ENCODE measurements around the gene DUSP6. TPM values are rescaled to one million over a fixed set of nuclear protein-coding genes. Genes with fewer than 3 reads are reported as not detected.
A peak's percentile ranks its signal among the peaks of the same experiment; 100 is the strongest.

The DUSP6 gene
- polyA plus RNA-seq (2013, experiment 1 of 2): 22.5 TPM
- polyA plus RNA-seq (2013, experiment 2 of 2): 21.8 TPM

- Histone ChIP-seq H3K4me1 (ENCODE audit: control insufficient read depth in 2 of 2, insufficient read depth in 1 of 2, low read depth in 1 of 2, low read length in 2 of 2) (peaks cover 34 to 37% of the 10 kb centered on the region in 2 donors), H3K14ac (ENCODE audit: low read length) (peak within 1 kb of the TSS; percentile 57), H3K23ac (ENCODE audit: low read depth, low read length, poor library complexity) (peak within 1 kb of the TSS; percentile 94), H3K36me3 (replicated peaks in 1 of 2; ENCODE audit: control insufficient read depth in 2 of 2, insufficient read depth in 2 of 2, low read length in 2 of 2) (peaks cover 0 to 35% of the 10 kb centered on the region in 2 donors), H2BK15ac (ENCODE audit: low read length) (peak within 1 kb of the TSS; percentile 79), H3K27me3 (ENCODE audit: control insufficient read depth in 3 of 3, insufficient read depth in 3 of 3, low read depth in 1 of 3, low read length in 3 of 3) (peaks cover 0 to 26% (median 0%) of the 10 kb centered on the region in 3 experiments), H2AK5ac (ENCODE audit: low read depth, low read length) (peak within 1 kb of the TSS; percentile 64), H3K18ac (ENCODE audit: low read length) (peak within 1 kb of the TSS; percentile 99), H2BK12ac (ENCODE audit: low read length) (peak within 1 kb of the TSS; percentile 95), H3K9ac (ENCODE audit: low read depth, low read length, poor library complexity) (peak within 1 kb of the TSS; percentile 98), H3K4me3 (ENCODE audit: low read length in 2 of 2) (peak within 1 kb of the TSS; percentile 88 to 91), H2BK5ac (ENCODE audit: low read length) (peak within 1 kb of the TSS; percentile 55), H4K91ac (ENCODE audit: low read depth, low read length, poor library complexity) (no peak within 1 kb of the TSS), H2BK120ac (ENCODE audit: low read depth, low read length) (peak within 1 kb of the TSS; percentile 90), H3K9me3 (replicated peaks in 1 of 2; ENCODE audit: control insufficient read depth in 2 of 2, insufficient read depth in 1 of 2, low read depth in 1 of 2, low read length in 2 of 2) (no peaks in the 10 kb centered on the region), H3K4me2 (ENCODE audit: insufficient read depth, low read length, poor library complexity, severe bottlenecking) (peak within 1 kb of the TSS; percentile 98), H3K79me1 (ENCODE audit: low read depth, low read length) (peaks cover 4% of the 10 kb centered on the region), H3K4ac (ENCODE audit: low read length) (peak within 1 kb of the TSS; percentile 59), H4K8ac (ENCODE audit: low read depth, low read length) (no peak within 1 kb of the TSS), H2AFZ (ENCODE audit: low read length) (peak within 1 kb of the TSS; percentile 91), H3K27ac (replicated peaks; ENCODE audit: low read length) (peak within 1 kb of the TSS; percentile 91)
- no CpG with 5 or more reads among the region's 34 CpGs for WGBS, 2 donors (ENCODE audit: extremely low coverage in 2 of 2, insufficient read length in 2 of 2, insufficient replicate concordance in 1 of 2)
- peak; percentile 98 for DNase-seq (ENCODE audit: low spot score)
These were observed at the start of gene DUSP6 for GRCh38 chr12:89352492-89353187. Gene DUSP6, minus strand, starts transcription at chr12:89352501. Its CDS starts 462 bp downstream, at chr12:89352039.

- no peaks in the 10 kb centered on the region for H3K4me1 ChIP-seq (ENCODE audit: control insufficient read depth in 2 of 2, insufficient read depth in 1 of 2, low read depth in 1 of 2, low read length in 2 of 2)
- no peak overlapping the region for H3K27ac ChIP-seq (replicated peaks; ENCODE audit: low read length)
- H2AFZ ChIP-seq (ENCODE audit: low read length): no peak overlapping the region
- no peaks in the 10 kb centered on the region for H3K36me3 ChIP-seq (replicated peaks in 1 of 2; ENCODE audit: control insufficient read depth in 2 of 2, insufficient read depth in 2 of 2, low read length in 2 of 2)
- no peak overlapping the region for H2BK15ac ChIP-seq (ENCODE audit: low read length)
- no peak overlapping the region for H4K91ac ChIP-seq (ENCODE audit: low read depth, low read length, poor library complexity)
- no peaks in the 10 kb centered on the region for H3K79me1 ChIP-seq (ENCODE audit: low read depth, low read length)
- H3K4me3 ChIP-seq (ENCODE audit: low read length in 2 of 2): no peak overlapping the region
- H3K4me2 ChIP-seq (ENCODE audit: insufficient read depth, low read length, poor library complexity, severe bottlenecking): no peak overlapping the region
- H2AK5ac ChIP-seq (ENCODE audit: low read depth, low read length): no peak overlapping the region
- no CpG with 5 or more reads among the region's 3 CpGs for WGBS, 2 donors (ENCODE audit: extremely low coverage in 2 of 2, insufficient read length in 2 of 2, insufficient replicate concordance in 1 of 2)
- H4K8ac ChIP-seq (ENCODE audit: low read depth, low read length): no peak overlapping the region
- no peak overlapping the region for H3K14ac ChIP-seq (ENCODE audit: low read length)
- H2BK5ac ChIP-seq (ENCODE audit: low read length): no peak overlapping the region
- no peak for DNase-seq (ENCODE audit: low spot score)
- no peak overlapping the region for H3K4ac ChIP-seq (ENCODE audit: low read length)
- no peak overlapping the region for H2BK120ac ChIP-seq (ENCODE audit: low read depth, low read length)
- no peak overlapping the region for H3K23ac ChIP-seq (ENCODE audit: low read depth, low read length, poor library complexity)
- H3K18ac ChIP-seq (ENCODE audit: low read length): no peak overlapping the region
- H3K9ac ChIP-seq (ENCODE audit: low read depth, low read length, poor library complexity): no peak overlapping the region
- H2BK12ac ChIP-seq (ENCODE audit: low read length): no peak overlapping the region
- no peaks in the 10 kb centered on the region for H3K27me3 ChIP-seq (ENCODE audit: control insufficient read depth in 3 of 3, insufficient read depth in 3 of 3, low read depth in 1 of 3, low read length in 3 of 3)
- H3K9me3 ChIP-seq (replicated peaks in 1 of 2; ENCODE audit: control insufficient read depth in 2 of 2, insufficient read depth in 1 of 2, low read depth in 1 of 2, low read length in 2 of 2): no peaks in the 10 kb centered on the region
These were observed 49.2 kb upstream of the DUSP6 start for GRCh38 chr12:89401433-89402058.

- Histone ChIP-seq H3K27me3 (ENCODE audit: control insufficient read depth in 3 of 3, insufficient read depth in 3 of 3, low read depth in 1 of 3, low read length in 3 of 3) (no peaks in the 10 kb centered on the region), H3K4me1 (ENCODE audit: control insufficient read depth in 2 of 2, insufficient read depth in 1 of 2, low read depth in 1 of 2, low read length in 2 of 2) (no peaks in the 10 kb centered on the region), H3K36me3 (replicated peaks in 1 of 2; ENCODE audit: control insufficient read depth in 2 of 2, insufficient read depth in 2 of 2, low read length in 2 of 2) (no peaks in the 10 kb centered on the region), H2BK5ac (ENCODE audit: low read length) (no peak overlapping the region), H3K79me1 (ENCODE audit: low read depth, low read length) (peaks cover 1% of the 10 kb centered on the region), H3K18ac (ENCODE audit: low read length) (no peak overlapping the region), H4K8ac (ENCODE audit: low read depth, low read length) (no peak overlapping the region), H3K4ac (ENCODE audit: low read length) (no peak overlapping the region), H3K9ac (ENCODE audit: low read depth, low read length, poor library complexity) (no peak overlapping the region), H3K23ac (ENCODE audit: low read depth, low read length, poor library complexity) (no peak overlapping the region), H2BK12ac (ENCODE audit: low read length) (no peak overlapping the region), H2AK5ac (ENCODE audit: low read depth, low read length) (no peak overlapping the region), H3K4me3 (ENCODE audit: low read length in 2 of 2) (no peak overlapping the region), H3K9me3 (replicated peaks in 1 of 2; ENCODE audit: control insufficient read depth in 2 of 2, insufficient read depth in 1 of 2, low read depth in 1 of 2, low read length in 2 of 2) (no peaks in the 10 kb centered on the region), H4K91ac (ENCODE audit: low read depth, low read length, poor library complexity) (no peak overlapping the region), H3K14ac (ENCODE audit: low read length) (no peak overlapping the region), H3K4me2 (ENCODE audit: insufficient read depth, low read length, poor library complexity, severe bottlenecking) (no peak overlapping the region), H2BK120ac (ENCODE audit: low read depth, low read length) (no peak overlapping the region), H2BK15ac (ENCODE audit: low read length) (no peak overlapping the region), H3K27ac (replicated peaks; ENCODE audit: low read length) (no peak overlapping the region), H2AFZ (ENCODE audit: low read length) (no peak overlapping the region)
- no peak for DNase-seq (ENCODE audit: low spot score)
- no CpG with 5 or more reads among the region's 6 CpGs for WGBS, 2 donors (ENCODE audit: extremely low coverage in 2 of 2, insufficient read length in 2 of 2, insufficient replicate concordance in 1 of 2)
These were observed 48.1 kb upstream of the DUSP6 start for GRCh38 chr12:89400415-89400814.

GRCh38 chr12:89395712-89396111 lies 43.4 kb upstream of the DUSP6 start:
- H3K18ac ChIP-seq (ENCODE audit: low read length): no peak overlapping the region
- no peak overlapping the region for H2BK15ac ChIP-seq (ENCODE audit: low read length)
- H3K4me1 ChIP-seq (ENCODE audit: control insufficient read depth in 2 of 2, insufficient read depth in 1 of 2, low read depth in 1 of 2, low read length in 2 of 2): peaks cover 0 to 5% of the 10 kb centered on the region in 2 donors
- no peaks in the 10 kb centered on the region for H3K36me3 ChIP-seq (replicated peaks in 1 of 2; ENCODE audit: control insufficient read depth in 2 of 2, insufficient read depth in 2 of 2, low read length in 2 of 2)
- no peak overlapping the region for H3K4ac ChIP-seq (ENCODE audit: low read length)
- WGBS, 2 donors (ENCODE audit: extremely low coverage in 2 of 2, insufficient read length in 2 of 2, insufficient replicate concordance in 1 of 2): 100% methylated on average over 1 of the region's 4 CpGs; no CpG with 5 or more reads in 1 of the 2 donors
- no peak overlapping the region for H3K4me2 ChIP-seq (ENCODE audit: insufficient read depth, low read length, poor library complexity, severe bottlenecking)
- H3K79me1 ChIP-seq (ENCODE audit: low read depth, low read length): peaks cover 1% of the 10 kb centered on the region
- DNase-seq (ENCODE audit: low spot score): no peak
- H2BK5ac ChIP-seq (ENCODE audit: low read length): no peak overlapping the region
- H3K27ac ChIP-seq (replicated peaks; ENCODE audit: low read length): no peak overlapping the region
- H2AFZ ChIP-seq (ENCODE audit: low read length): no peak overlapping the region
- no peak overlapping the region for H4K91ac ChIP-seq (ENCODE audit: low read depth, low read length, poor library complexity)
- H3K4me3 ChIP-seq (ENCODE audit: low read length in 2 of 2): no peak overlapping the region
- H3K9ac ChIP-seq (ENCODE audit: low read depth, low read length, poor library complexity): no peak overlapping the region
- H4K8ac ChIP-seq (ENCODE audit: low read depth, low read length): no peak overlapping the region
- no peak overlapping the region for H2BK120ac ChIP-seq (ENCODE audit: low read depth, low read length)
- no peak overlapping the region for H3K14ac ChIP-seq (ENCODE audit: low read length)
- H3K23ac ChIP-seq (ENCODE audit: low read depth, low read length, poor library complexity): no peak overlapping the region
- H2AK5ac ChIP-seq (ENCODE audit: low read depth, low read length): no peak overlapping the region
- no peak overlapping the region for H2BK12ac ChIP-seq (ENCODE audit: low read length)
- no peaks in the 10 kb centered on the region for H3K9me3 ChIP-seq (replicated peaks in 1 of 2; ENCODE audit: control insufficient read depth in 2 of 2, insufficient read depth in 1 of 2, low read depth in 1 of 2, low read length in 2 of 2)
- H3K27me3 ChIP-seq (ENCODE audit: control insufficient read depth in 3 of 3, insufficient read depth in 3 of 3, low read depth in 1 of 3, low read length in 3 of 3): no peaks in the 10 kb centered on the region
